Forelimb muscle (tissue), 1 donor: ENCODE data around the gene ASB1. TPM values are rescaled to one million over a fixed set of nuclear protein-coding genes. Genes with fewer than 3 reads are reported as not detected.

Experiments used
- DNase-seq: peaks from one replicate; pipeline ENCODE4 v3.0.0-alpha.2; 2013; ENCODE audit warnings: low read depth
- polyA plus RNA-seq: library from polyadenylated mRNA; unstranded; fragments of 120-200 nt; gene quantifications from one replicate; pipeline ENCODE4 v1.2.1, GENCODE V29; 2013; ENCODE audit not compliant: insufficient read length

ASB1 gene
- 45.8 TPM for polyA plus RNA-seq

DNA sequence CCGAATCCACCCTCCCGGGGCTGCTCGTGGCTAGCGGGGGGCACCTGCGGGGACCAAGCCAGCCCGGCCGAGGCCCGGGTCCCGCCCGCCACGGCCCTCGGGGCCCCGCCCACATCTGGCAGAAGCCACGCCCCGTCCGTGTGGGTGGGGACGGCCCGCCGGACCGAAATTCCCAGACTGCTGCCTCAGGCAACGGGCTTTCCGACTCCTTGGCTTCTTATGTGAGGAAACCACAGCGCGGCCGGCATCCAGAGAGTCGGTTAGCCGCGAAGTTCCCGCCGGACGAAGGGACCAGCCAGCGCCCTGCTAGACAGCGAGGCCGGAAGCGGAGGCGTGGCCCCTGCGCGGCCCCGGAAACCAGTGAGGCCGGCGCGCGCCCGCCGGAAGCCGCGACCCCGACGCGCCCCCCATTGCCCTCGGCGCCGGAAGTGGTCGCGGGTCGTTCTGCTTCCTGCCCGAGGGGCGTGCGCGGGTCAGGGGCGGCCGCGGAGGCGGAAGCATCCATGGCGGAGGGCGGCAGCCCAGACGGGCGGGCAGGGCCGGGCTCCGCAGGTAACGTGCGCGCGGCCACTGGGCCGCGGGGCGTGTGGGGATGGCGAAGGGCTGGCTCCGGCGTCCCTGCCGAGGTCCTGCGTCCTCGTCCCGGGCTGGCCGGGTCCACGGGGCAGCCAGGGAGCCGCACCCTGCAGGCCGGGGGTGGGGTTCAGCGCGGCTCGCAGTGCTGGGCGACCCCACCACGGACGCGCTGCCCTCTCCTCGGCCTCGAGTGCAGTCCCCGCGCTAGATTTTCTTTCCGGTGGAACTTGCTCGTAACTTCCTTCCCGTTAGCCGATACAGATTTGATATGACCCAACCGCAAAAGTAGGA, at the start of gene ASB1:
Gene ASB1, plus strand, starts transcription at position 360 of the 867 bp plus-strand sequence. Its CDS starts 144 bp downstream, at position 504.
- no peak for DNase-seq

GRCh38 chr2:238378230-238379095, 48.3 kb upstream of the ASB1 start:
- DNase-seq = no peak

- no peak for DNase-seq
Measured at GRCh38 chr2:238379096-238379810, 47.5 kb upstream of the ASB1 start.

DNA sequence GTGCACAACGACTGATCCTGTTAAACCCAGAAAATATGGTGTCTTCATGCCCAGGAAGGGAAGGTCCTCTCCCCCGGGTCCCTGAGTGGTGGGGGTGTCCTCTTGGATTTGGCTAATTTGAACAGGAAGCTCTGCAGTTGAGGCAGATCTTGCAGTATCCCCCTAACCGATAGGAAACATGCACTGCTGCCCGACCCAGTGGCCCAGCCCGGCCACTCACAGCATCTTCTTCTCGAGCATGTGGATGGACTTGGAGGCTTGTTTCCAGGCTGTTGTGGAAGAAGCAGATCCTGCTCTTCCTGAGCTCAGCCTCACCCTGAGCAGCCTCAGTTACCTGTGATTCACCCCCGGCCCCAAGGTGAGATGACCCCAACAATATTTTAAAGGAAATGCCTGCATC, 46.4 kb upstream of the ASB1 start:
- no peak for DNase-seq

DNA sequence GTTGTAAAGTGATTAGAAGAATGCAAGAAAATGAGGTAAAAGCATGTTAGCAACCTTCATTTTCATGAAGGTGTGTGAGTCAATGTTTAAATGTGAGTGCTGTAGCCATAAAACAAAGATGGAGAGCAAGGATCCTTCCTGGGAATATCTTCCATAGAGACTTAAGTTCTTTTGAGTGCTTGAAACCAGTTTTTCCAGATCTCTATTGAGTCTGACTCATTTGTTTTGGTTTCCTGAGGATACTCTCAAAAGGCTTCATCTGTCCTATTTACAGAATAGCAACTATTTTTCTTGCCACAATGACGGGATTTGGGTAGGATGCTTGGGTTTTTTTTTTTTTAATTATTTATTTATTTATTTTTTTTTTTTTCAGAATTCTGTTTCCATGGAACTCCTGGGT, 45.9 kb upstream of the ASB1 start:
- DNase-seq = no peak

DNA sequence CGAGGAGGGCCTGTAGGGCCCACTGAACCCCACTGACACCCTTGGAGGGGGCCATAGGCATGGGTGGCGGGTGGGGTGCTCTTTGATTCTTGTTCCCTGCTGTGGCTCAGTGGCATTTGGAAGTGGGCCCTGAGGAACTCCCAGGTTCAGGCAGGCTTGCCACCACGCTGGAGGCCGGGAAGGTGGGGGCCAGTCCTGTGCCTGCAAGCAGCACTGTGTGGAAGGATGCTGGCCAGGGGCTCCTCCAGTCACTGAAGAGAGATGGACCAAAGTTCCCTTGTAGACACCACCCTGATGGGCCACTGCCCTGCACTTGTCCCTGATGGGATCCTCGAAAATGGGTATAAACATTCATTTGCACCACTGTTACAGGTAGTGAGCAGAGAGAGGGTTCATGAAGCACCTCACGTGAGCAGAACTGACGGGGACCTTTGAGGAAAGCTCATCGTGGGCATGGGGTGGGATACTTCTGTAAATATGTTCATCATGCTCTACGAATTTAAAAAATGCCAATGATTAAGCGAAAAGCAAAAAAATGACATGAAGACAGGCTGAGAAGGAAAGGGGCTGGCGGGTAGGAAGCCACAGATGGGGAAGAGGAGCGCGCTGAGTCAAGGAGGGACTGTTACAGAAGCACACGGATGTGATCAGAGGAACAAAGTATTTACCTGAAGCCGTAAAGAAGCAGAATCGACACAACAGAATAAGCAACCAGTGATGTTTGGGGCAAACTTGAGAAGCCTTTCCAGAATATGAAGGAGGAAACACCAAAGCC, 45.2 kb upstream of the ASB1 start:
- no peak for DNase-seq

DNA sequence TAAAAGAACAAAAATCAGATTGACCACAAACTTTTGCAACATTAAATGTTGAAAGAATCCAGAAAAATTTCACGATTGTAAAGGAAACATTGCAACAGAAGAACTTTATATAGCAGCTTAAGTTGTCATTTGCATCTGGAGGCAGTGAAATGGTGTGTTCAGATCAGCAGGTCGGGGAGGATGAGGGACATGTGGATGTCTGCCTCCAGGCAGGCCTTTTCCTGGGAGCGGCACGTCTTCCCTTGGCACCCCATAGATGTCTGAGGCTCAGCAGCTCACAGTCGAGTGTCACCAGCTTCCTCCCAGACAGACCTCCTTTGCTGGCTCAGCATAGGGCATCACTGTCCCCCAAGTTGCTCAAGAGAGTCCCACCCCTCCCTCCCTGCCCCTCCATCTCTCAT, 44.3 kb upstream of the ASB1 start:
- no peak for DNase-seq

DNA sequence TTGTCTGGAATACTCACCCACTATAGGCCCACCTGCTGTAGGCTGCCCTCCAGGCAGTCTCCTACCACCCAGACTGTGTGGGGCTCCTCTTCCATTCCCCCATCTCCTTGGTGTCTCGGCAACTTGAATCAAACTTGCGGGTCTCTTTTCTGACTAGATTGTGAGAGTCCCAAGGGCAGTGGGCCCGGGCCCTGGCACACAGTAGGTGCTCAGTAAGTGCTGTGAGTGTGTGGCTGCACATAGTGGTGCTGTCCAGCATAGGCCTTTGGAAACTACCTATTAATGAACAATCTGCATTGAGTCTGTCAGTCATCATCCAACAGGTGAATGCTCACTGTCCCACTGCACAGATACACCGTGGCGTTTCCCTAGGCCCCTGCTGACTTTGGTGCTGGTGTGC, 43.6 kb upstream of the ASB1 start:
- no peak for DNase-seq

GRCh38 chr2:238383743-238384380, 42.9 kb upstream of the ASB1 start:
- no peak for DNase-seq

DNA sequence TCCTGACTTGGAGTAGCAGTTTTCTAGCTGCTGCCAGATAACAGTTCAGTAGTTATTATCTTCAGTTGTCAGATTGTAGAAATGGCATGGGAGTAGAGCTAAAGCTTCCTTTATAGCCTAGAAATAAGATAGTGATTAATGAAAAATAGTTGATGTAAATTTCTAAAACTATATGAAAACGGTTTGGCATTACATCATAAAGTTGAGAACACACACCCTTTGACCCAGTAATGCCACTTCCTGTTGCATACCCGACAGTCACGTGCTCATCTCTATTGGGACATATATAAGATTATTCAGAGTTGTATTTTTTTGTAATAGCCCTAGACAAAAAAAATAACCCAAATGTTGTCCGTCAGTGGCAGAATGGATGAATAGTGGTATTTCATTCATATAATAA, 39.4 kb upstream of the ASB1 start:
- no peak for DNase-seq

GRCh38 chr2:238388794-238389193, 37.9 kb upstream of the ASB1 start:
- DNase-seq = no peak

- no peak for DNase-seq
Measured at GRCh38 chr2:238389988-238390589, 36.6 kb upstream of the ASB1 start.

GRCh38 chr2:238391042-238391689, 35.6 kb upstream of the ASB1 start:
- no peak for DNase-seq

- DNase-seq = no peak
Measured at GRCh38 chr2:238396663-238397062, 30.1 kb upstream of the ASB1 start.

- no peak for DNase-seq
Measured at GRCh38 chr2:238397356-238397755, 29.4 kb upstream of the ASB1 start.

DNA sequence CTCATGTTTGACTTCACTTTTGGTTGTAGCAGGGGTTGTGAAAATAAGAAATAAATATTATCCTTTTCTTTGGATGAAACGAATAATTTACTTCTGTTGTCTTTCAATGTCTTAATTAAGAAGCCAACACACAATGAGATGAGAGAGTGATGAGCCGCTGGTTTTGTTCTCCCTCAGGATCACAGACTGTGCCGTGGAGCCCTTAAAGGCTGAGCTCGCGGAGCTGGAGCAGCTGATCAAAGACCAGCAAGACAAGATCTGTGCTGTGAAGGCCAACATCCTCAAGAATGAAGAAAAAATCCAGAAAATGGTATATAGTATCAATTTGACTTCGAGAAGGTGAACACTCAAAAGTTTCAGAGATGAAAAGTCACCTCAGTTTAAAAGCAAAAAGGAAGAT, 28.1 kb upstream of the ASB1 start:
- no peak for DNase-seq

DNA sequence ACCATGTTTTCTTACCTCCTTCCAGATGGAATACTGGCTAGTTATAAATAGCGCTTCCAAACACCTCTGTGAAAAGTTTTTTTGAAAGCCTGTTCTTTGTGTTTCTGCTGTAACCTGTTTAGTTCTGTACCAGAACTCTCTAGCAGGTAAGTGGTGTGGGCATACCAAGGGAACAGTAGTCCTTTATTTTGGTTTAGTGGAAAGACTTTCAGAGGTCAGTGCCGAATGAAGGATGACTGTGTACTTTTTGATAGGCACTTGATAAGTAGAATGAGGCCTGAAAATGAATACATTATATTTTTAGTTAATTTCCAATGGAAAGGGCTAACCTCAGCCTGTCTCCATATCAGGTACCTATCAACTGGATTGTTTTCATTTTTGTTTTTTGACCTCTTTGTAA, 27.6 kb upstream of the ASB1 start:
- DNase-seq = no peak

GRCh38 chr2:238401551-238401950, 25.2 kb upstream of the ASB1 start:
- no peak for DNase-seq

- DNase-seq = no peak
Measured at GRCh38 chr2:238403632-238404405, 22.9 kb upstream of the ASB1 start.
